Stimulated activated CD4-positive, alpha-beta T cell treated with anti-CD3 and anti-CD28 coated beads, Interleukin-1b, Interleukin-23, amount 100 ng/mL, for 4 hours (primary cell): ENCODE results near the gene CGB5.

Source experiments
- DNase-seq, 2 donors: peaks; one replicate each; pipeline ENCODE4 v3.0.0-alpha.2; 2020; ENCODE audit warnings: low read depth in 2 of 2

The CGB5 gene

DNA sequence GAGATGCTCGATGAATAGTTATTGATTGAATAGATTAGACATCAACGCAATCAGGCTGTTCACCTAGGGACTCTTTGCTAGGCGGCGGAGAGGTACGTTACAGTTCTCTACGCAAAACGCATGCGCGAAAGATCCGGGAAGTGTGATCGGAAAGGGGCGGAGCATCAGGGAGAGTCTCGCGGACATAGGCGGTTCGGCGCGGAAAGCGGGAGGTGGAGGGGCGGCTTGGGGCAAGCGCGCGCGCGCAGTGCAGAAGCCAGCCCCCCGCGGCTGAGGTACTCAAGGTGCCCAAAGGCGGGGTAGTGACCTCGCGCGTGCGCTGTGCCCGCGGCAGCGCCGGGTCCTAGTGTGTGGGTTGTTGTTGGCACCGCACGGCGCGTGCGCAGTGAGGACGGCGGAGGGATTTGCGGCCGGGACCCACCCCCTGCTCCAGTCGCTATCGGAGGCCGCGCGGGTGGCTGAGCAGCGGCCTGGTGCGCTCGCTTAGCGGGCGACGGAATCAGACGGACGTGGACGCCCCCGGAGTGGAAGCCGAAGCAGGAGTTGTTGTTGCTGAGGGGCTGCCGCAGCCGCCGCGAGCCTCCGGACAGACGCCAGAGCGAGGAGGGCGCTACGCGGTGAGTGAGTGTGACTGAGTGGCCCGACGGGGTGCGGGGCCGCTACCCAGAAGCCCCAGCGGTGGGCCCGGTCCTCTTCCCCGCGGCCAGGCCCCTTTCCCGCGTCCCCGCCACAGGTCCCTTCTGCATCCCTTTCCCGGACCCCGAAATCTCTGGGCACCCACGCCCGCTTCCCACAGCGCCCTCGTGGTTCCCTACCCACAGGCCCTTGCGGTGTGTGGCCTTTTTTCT is 41.6 kb downstream of the CGB5 start, which contains the start of gene SNRNP70:
TSS of gene SNRNP70 (plus strand) at position 432 of the 848 bp plus-strand sequence. CDS start 964 bp downstream, outside the sequence.
- DNase-seq, result peak; percentile 97 to 98

DNA sequence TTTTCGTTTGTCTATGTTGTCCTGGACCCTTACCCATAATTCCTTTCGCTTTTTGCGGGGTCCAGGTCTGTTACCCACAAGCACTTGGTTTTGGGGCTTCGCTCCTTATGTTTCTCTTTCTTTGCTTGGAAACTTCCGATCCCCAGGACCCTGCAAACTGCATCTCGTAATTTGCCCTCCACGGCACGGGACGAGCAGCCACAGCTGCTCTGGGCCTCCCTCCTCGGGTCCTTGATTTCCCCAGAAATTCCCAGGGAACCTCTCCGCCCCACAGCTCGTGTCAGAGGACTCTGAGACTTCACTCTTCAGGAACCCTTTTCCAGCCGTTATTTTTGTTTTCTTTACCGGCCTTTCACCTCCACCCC is 42.2 kb downstream of the CGB5 start:
- no peak for DNase-seq

DNA sequence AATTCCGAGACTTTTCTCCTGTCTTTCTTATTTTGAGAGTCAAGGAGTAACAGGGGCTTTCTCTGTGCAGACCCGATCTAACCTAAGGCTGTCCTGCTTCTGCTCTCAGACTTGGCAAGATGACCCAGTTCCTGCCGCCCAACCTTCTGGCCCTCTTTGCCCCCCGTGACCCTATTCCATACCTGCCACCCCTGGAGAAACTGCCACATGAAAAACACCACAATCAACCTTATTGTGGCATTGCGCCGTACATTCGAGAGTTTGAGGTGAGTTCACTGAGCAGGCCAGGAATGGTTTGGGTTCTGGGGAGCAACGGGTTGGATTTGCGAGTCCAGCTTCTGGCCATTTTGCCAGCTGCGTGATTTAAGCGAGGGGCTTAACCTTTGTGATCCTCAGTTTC is 42.6 kb downstream of the CGB5 start:
- no peak for DNase-seq

DNA sequence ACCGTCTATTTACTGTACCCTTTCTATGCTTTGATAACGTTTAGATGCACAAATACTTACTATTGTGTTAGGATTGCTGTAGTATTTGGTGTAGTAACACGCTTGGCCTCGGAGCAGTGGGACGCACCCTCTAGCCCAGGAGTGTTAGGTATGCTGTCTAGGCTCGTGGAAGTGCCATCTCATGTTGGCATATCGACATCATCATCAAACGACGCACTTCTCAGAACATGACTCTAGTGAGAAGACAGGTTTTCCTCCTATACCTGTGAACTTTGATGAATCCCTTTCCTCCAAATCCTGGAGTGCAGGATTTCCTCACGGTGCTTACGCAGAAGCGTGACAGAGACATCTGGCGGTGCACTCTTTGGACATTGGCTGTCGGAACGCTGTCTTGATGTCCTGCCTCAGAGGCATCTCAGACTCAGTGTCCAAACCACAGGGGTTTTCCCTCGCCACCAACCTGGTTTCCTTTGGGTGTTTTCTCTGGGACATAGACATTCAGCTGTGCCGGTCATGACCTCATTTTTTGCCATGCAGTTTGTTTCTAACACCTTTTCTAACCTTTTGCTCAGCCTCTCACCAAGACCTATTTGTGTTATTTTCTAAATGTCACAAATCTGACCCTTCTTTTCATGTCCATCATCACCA is 47.9 kb downstream of the CGB5 start:
- DNase-seq, result no peak

DNA sequence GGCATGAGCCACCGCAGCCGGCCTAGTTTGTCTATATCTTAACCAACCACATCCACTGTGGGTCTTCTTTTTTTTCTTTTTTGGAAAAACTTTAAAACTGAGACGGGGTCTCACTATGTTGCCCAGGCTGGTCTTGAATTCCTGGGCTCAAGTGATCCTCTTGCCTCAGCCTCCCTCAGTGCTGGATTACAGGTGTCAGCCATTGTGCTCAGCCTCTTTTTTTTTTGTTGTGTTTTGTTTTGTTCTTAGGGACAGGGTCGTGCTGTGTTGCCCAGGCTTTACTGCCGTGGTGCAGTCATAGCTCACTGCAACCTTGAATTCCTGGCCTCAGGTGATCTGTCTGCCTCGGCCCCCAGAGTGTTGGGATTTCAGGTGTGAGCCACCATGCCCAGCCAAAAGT is 49.0 kb downstream of the CGB5 start:
- no peak for DNase-seq
